H9 (cell line): ENCODE results near the gene NIN. TPM values are rescaled to one million over a fixed set of nuclear protein-coding genes. Genes with fewer than 3 reads are reported as not detected.

Experiments
- DNase-seq: peaks from one replicate; pipeline ENCODE4 v3.0.0-alpha.2; 2017
- H2AFZ ChIP-seq: one replicate; pipeline ENCODE4 v1.6.1; 2013; ENCODE audit warnings: mild to moderate bottlenecking, low read length, control low read depth, moderate library complexity
- H2AK5ac ChIP-seq: 2 replicates; pipeline ENCODE4 v1.6.1; 2013; ENCODE audit warnings: low read length, control low read depth, mixed read lengths; ENCODE audit not compliant: insufficient read length
- H2BK120ac ChIP-seq: one replicate; pipeline ENCODE4 v1.6.1; 2013; ENCODE audit warnings: low read depth, mild to moderate bottlenecking, low read length, control low read depth, inconsistent platforms; ENCODE audit not compliant: poor library complexity, severe bottlenecking
- H2BK12ac ChIP-seq: 2 replicates; pipeline ENCODE4 v1.6.1; 2013; ENCODE audit warnings: low read length, control low read depth, mixed read lengths, low read depth; ENCODE audit not compliant: insufficient read length
- H2BK15ac ChIP-seq: 2 replicates; pipeline ENCODE4 v1.6.1; 2013; ENCODE audit warnings: low read depth, low read length, control low read depth
- H2BK20ac ChIP-seq: one replicate; pipeline ENCODE4 v1.6.1; 2013; ENCODE audit warnings: low read depth, mild to moderate bottlenecking, low read length, control low read depth, inconsistent platforms; ENCODE audit not compliant: poor library complexity, severe bottlenecking
- H2BK5ac ChIP-seq: 2 replicates; pipeline ENCODE4 v1.6.1; 2013; ENCODE audit warnings: low read length, control low read depth, mixed read lengths; ENCODE audit not compliant: insufficient read length
- H3K14ac ChIP-seq: 2 replicates; pipeline ENCODE4 v1.6.1; 2013; ENCODE audit warnings: low read length, control low read depth; ENCODE audit not compliant: insufficient read depth
- H3K18ac ChIP-seq: 2 replicates; pipeline ENCODE4 v1.6.1; 2013; ENCODE audit warnings: low read depth, mild to moderate bottlenecking, mixed read lengths, low read length, control low read depth; ENCODE audit not compliant: insufficient read length
- H3K23ac ChIP-seq: 2 replicates; pipeline ENCODE4 v1.6.1; 2013; ENCODE audit warnings: low read length, control low read depth, mixed read lengths, low read depth; ENCODE audit not compliant: insufficient read length
- H3K23me2 ChIP-seq: 2 replicates; pipeline ENCODE4 v1.6.1; 2013; ENCODE audit warnings: low read depth, mild to moderate bottlenecking, mixed read lengths, low read length, control low read depth; ENCODE audit not compliant: insufficient read length, poor library complexity, severe bottlenecking
- H3K27ac ChIP-seq: 2 replicates; pipeline ENCODE4 v1.5.1; 2013; ENCODE audit warnings: low read length, control low read depth, mixed read lengths, low read depth; ENCODE audit not compliant: insufficient read length
- H3K27me3 ChIP-seq: 2 replicates; pipeline ENCODE4 v1.6.1; 2013; ENCODE audit warnings: low read length, control low read depth, inconsistent platforms; ENCODE audit not compliant: insufficient read depth
- H3K4ac ChIP-seq: 2 replicates; pipeline ENCODE4 v1.6.1; 2013; ENCODE audit warnings: low read depth, mild to moderate bottlenecking, control low read depth, inconsistent platforms, low read length, moderate library complexity
- H3K4me1 ChIP-seq: 2 replicates; pipeline ENCODE4 v1.6.1; 2013; ENCODE audit warnings: low read length, control low read depth, inconsistent platforms; ENCODE audit not compliant: insufficient read depth
- H3K4me2 ChIP-seq: 2 replicates; pipeline ENCODE4 v1.6.1; 2013; ENCODE audit warnings: low read length, control low read depth, mixed read lengths; ENCODE audit not compliant: insufficient read length, insufficient read depth
- H3K56ac ChIP-seq: 2 replicates; pipeline ENCODE4 v1.6.1; 2013; ENCODE audit warnings: low read depth, mild to moderate bottlenecking, mixed read lengths, low read length, control low read depth; ENCODE audit not compliant: insufficient read length
- H3K79me1 ChIP-seq: 2 replicates; pipeline ENCODE4 v1.6.1; 2013; ENCODE audit warnings: low read depth, mild to moderate bottlenecking, moderate library complexity, low read length, control low read depth, inconsistent platforms; ENCODE audit not compliant: insufficient read depth, poor library complexity, severe bottlenecking
- H3K79me2 ChIP-seq: 2 replicates; pipeline ENCODE4 v1.6.1; 2013; ENCODE audit warnings: low read length, control low read depth, inconsistent platforms; ENCODE audit not compliant: insufficient read depth
- H3K9ac ChIP-seq: 2 replicates; pipeline ENCODE4 v1.6.1; 2013; ENCODE audit warnings: low read length, control low read depth, mixed read lengths; ENCODE audit not compliant: insufficient read length; ENCODE audit errors: extremely low read depth
- H3K9me3 ChIP-seq: one replicate; pipeline ENCODE4 v1.6.1; 2013; ENCODE audit warnings: low read depth, low read length, inconsistent platforms; ENCODE audit not compliant: control insufficient read depth
- H3T11ph ChIP-seq: one replicate; pipeline ENCODE4 v1.6.1; 2013; ENCODE audit warnings: mild to moderate bottlenecking, low read length, control low read depth, inconsistent platforms
- H4K20me1 ChIP-seq: one replicate; pipeline ENCODE4 v1.6.1; 2013; ENCODE audit not compliant: control insufficient read depth, insufficient read length, insufficient read depth
- H4K5ac ChIP-seq: 2 replicates; pipeline ENCODE4 v1.6.1; 2013; ENCODE audit warnings: low read depth, mild to moderate bottlenecking, mixed read lengths, low read length, control low read depth; ENCODE audit not compliant: insufficient read length
- H4K8ac ChIP-seq: replicated peaks from 2 replicates; pipeline ENCODE4 v1.6.1; 2013; ENCODE audit warnings: low read length, control low read depth, mixed read lengths, low read depth; ENCODE audit not compliant: insufficient read length
- H4K91ac ChIP-seq: 2 replicates; pipeline ENCODE4 v1.6.1; 2013; ENCODE audit warnings: low read depth, mild to moderate bottlenecking, moderate library complexity, mixed read lengths, low read length, control low read depth; ENCODE audit not compliant: insufficient read length
- H3K27ac Mint-ChIP-seq, 3 experiments: 2 replicates in 2 of 3; 3 replicates in 1 of 3; pipeline ENCODE4 v1.8.0; 2020 to 2021; ENCODE audit warnings: mixed read lengths in 3 of 3, mild to moderate bottlenecking in 1 of 3, moderate library complexity in 1 of 3
- H3K27me3 Mint-ChIP-seq: 2 replicates; pipeline ENCODE4 v1.8.0; 2021; ENCODE audit warnings: low read depth, mild to moderate bottlenecking, moderate library complexity, mixed read lengths
- H3K36me3 Mint-ChIP-seq, 3 experiments: 2 replicates in 2 of 3; 3 replicates in 1 of 3; pipeline ENCODE4 v1.8.0; 2020 to 2021; ENCODE audit warnings: low read depth in 3 of 3, mixed read lengths in 3 of 3; ENCODE audit not compliant: insufficient read depth in 1 of 3
- H3K4me1 Mint-ChIP-seq, 2 experiments: 2 replicates each; pipeline ENCODE4 v1.8.0; 2020; ENCODE audit warnings: mixed read lengths in 2 of 2
- H3K4me3 Mint-ChIP-seq, 2 experiments: 2 replicates in 1 of 2; 3 replicates in 1 of 2; pipeline ENCODE4 v1.8.0; 2020 to 2021; ENCODE audit warnings: mild to moderate bottlenecking in 2 of 2, mixed read lengths in 2 of 2, moderate library complexity in 1 of 2
- H3K9me3 Mint-ChIP-seq, 2 experiments: 2 replicates in 1 of 2; 3 replicates in 1 of 2; pipeline ENCODE4 v1.8.0; 2020; ENCODE audit warnings: mild to moderate bottlenecking in 2 of 2, mixed read lengths in 2 of 2, moderate library complexity in 1 of 2
- CTCF ChIP-seq: fragments of 200-600 bp; sonication (generic); conservative IDR thresholded peaks from 3 replicates; pipeline ENCODE4 v1.8.0; 2021; ENCODE audit warnings: antibody characterized with exemption, mild to moderate bottlenecking
- WGBS: extraction: QIAGEN DNeasy Blood & Tissue Kit; methylation state at CpG from one replicate; pipeline ENCODE4 v1.1.7; 2013; ENCODE audit warnings: missing lambda C conversion rate, low lambda C conversion rate, mixed read lengths; ENCODE audit not compliant: insufficient read length; ENCODE audit errors: extremely low coverage; 5-methylcytosine and 5-hydroxymethylcytosine counted together
- total RNA-seq: library from RNA; stranded (reverse); gene quantifications from 2 replicates; pipeline ENCODE4 v1.2.1, GENCODE V29; 2021

The NIN gene
- total RNA-seq, 1 experiment from 2014 or later, result 18.4 TPM

DNA sequence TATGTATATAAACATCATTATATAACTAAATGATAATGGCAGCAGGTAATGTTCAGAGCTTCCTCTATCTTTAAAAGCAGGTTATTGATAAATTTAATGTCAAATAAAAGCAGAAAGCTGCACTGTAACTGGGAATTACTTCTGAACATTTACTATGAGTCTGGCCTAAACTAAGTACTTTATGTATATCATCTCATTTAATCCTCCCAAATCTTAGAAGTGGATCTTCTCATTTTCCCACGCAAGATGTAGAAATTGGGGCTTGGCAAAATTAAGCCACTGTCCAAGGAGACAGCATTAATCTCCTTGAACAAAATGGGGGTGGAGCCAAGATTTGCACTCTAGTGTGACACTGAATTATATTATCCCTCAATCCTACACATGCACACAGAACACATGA lies 5.7 kb downstream of the NIN start:
- Mint-ChIP-seq H3K27ac (no peak overlapping the region), H3K4me3 (no peak overlapping the region), H3K4me1 (peaks cover 55 to 56% of the 10 kb centered on the region in 2 experiments), H3K27me3 (peaks cover 78% of the 10 kb centered on the region), H3K36me3 (peaks cover 2 to 10% (median 2%) of the 10 kb centered on the region in 3 experiments; a peak in 6 of 7 replicates), H3K9me3 (peaks cover 0 to 4% of the 10 kb centered on the region in 2 experiments; a peak in 1 of 5 replicates)
- Histone ChIP-seq H3K14ac (no peak overlapping the region), H4K5ac (no peak overlapping the region), H3K23me2 (peaks cover 8% of the 10 kb centered on the region), H3K79me1 (no peaks in the 10 kb centered on the region), H3T11ph (no peak overlapping the region), H3K4me1 (peaks cover 5% of the 10 kb centered on the region; the same call in 1 of the 2 replicates), H2BK5ac (no peak overlapping the region), H3K9ac (no peak overlapping the region), H2AFZ (no peak overlapping the region), H4K8ac (no peak overlapping the region), H3K79me2 (no peaks in the 10 kb centered on the region; the same call in 1 of the 2 replicates), H3K23ac (no peak overlapping the region), H2BK12ac (no peak overlapping the region), H2BK15ac (no peak overlapping the region), H3K4me2 (no peak overlapping the region), H3K27me3 (peaks cover 35% of the 10 kb centered on the region; the same call in 1 of the 2 replicates), H4K20me1 (no peaks in the 10 kb centered on the region), H3K27ac (no peak overlapping the region), H2BK20ac (no peak overlapping the region), H2BK120ac (no peak overlapping the region), H3K4ac (no peak overlapping the region), H4K91ac (no peak overlapping the region), H3K9me3 (no peaks in the 10 kb centered on the region), H3K18ac (no peak overlapping the region), H2AK5ac (no peak overlapping the region), H3K56ac (no peak overlapping the region)
- DNase-seq, result no peak
- WGBS, result no CpG with 5 or more reads among the region's 1 CpG
- TF ChIP-seq CTCF, result no peak
